Measurements from ENCODE around the gene LYZL4. TPM values are rescaled to one million over a fixed set of nuclear protein-coding genes. Genes with fewer than 3 reads are reported as not detected.
A peak's percentile ranks its signal among the peaks of the same experiment; 100 is the strongest.

Gene LYZL4
- not detected in 2 replicates for total RNA-seq

- DNase-seq (ENCODE audit: extremely low read depth, low read depth, low spot score), result no peak
Observed at GRCh38 chr3:42410370-42411131, at the start of gene LYZL4. Gene LYZL4, minus strand, starts transcription at chr3:42410610. Its CDS starts 3,359 bp downstream, at chr3:42407251.

DNA sequence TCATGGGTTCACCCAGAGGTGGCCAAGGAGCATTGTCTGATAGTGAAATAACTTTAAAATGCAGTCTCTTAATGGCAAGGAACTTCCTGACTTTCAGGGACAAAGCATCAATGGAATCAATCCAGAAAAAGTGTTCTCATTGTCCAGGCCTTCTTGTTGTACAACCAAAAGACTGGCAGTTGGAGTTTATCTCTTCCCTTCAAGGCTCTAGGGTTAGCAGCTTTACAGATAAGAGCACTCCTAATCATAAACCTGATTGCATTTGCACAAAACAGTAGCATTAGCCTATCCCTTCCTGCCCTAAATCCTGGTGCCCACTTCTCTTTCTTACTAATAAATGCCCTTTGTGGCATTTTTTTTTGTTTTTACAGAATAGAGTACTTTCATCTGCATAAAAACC is 48.7 kb upstream of the LYZL4 start:
- DNase-seq (ENCODE audit: extremely low read depth, low read depth, low spot score), result no peak

GRCh38 chr3:42456211-42456610 is 45.8 kb upstream of the LYZL4 start:
- no peak for DNase-seq (ENCODE audit: extremely low read depth, low read depth, low spot score)

- no peak for DNase-seq (ENCODE audit: extremely low read depth, low read depth, low spot score)
Observed at GRCh38 chr3:42451546-42452230, 41.3 kb upstream of the LYZL4 start.

- no peak for DNase-seq (ENCODE audit: extremely low read depth, low read depth, low spot score)
Observed at GRCh38 chr3:42451116-42451515, 40.7 kb upstream of the LYZL4 start.

- DNase-seq (ENCODE audit: extremely low read depth, low read depth, low spot score), result no peak
Observed at GRCh38 chr3:42450567-42450966, 40.2 kb upstream of the LYZL4 start.

DNA sequence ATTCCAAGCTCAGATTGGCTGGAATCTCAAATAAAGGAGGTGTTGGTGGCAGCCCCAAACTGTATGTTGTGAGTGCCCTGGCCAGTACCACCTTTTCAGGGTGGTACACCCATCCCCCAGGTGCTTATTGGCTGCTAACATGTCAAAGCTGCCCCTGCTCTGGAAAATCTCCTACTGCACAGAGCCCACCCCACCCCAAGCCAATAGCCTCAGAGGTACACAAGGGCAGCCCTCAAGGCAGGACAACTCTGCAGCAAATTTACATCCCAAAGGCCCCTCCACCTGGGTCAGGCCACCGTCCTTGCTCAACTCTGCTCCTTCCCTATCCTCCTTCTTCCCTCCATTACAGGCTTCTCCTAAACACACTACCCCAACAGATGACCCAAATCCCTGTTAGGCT is 37.1 kb upstream of the LYZL4 start:
- DNase-seq (ENCODE audit: extremely low read depth, low read depth, low spot score), result no peak

GRCh38 chr3:42446111-42447050 is 36.0 kb upstream of the LYZL4 start:
- DNase-seq (ENCODE audit: extremely low read depth, low read depth, low spot score), result no peak

DNA sequence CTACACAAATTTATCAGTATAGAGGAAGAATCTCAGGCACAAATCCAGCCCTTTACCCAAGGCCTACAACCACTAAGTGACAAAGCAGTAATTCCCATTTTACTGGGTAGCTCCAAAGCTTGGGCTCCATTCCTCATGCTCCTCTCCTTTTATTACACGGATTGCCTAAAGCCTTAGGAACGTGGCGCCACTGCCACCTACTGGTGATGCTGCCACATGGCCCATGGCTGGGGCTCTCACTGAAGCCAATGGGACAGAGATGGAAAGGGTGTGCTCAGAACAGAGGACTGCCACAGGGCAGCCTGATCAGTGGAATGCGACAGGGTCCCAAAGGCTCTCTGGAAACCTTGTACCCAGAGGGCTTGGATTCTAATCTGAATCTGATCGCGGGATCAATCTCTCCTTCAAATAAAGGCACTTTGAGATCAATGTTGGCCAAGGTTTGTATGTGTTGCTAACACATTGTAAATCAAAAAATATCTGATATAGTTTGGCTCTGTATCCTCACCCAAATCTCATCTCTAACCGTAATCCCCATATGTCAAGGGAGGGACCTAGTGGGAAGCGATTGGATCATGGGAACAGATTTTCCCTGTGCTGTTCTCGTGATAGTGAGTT is 33.5 kb upstream of the LYZL4 start:
- DNase-seq (ENCODE audit: extremely low read depth, low read depth, low spot score), result peak; percentile 41

GRCh38 chr3:42443292-42443691 is 32.9 kb upstream of the LYZL4 start:
- DNase-seq (ENCODE audit: extremely low read depth, low read depth, low spot score), result no peak

DNA sequence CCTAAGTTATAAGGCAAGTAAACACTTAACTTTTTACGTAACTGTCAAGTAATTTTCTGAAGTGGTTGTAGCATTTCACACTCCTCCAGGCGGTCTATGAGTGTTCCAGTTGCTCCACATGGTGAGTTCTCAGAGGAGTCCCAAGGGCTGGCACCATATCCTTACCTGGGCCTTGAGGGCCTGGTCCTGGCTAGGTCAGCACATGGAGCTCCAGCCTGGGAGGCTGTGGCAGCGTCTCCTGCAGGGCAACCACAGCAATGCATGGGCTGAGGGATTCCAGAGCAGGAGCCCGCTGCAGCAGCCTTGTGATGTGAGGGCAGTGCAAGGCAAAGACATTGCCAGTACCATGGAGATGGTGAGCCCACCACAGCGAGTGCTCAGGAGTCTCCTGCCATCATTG is 32.2 kb upstream of the LYZL4 start:
- no peak for DNase-seq (ENCODE audit: extremely low read depth, low read depth, low spot score)

- DNase-seq (ENCODE audit: extremely low read depth, low read depth, low spot score), result no peak
Observed at GRCh38 chr3:42441791-42442190, 31.4 kb upstream of the LYZL4 start.

DNA sequence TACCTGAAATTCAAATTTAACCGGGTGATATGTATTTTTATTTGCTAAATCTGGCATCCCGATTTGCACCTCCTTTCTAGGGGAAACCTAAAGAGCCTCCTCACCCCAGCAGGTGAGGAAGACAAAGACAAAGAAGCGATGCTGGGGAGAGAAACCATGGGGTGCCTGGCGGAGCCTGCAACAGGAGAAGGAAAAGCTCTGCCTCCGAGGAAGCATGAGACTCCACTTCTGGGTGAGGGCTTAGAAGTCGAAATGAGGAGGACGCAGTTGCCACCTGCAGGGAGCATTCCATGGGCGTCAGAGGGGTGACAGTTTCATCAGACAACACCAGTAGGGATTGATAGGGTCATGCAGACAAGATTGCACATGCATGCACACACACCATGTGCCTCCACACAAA is 30.5 kb upstream of the LYZL4 start:
- DNase-seq (ENCODE audit: extremely low read depth, low read depth, low spot score), result no peak

GRCh38 chr3:42439261-42440115 is 29.1 kb upstream of the LYZL4 start:
- no peak for DNase-seq (ENCODE audit: extremely low read depth, low read depth, low spot score)

GRCh38 chr3:42438758-42439157 is 28.3 kb upstream of the LYZL4 start:
- DNase-seq (ENCODE audit: extremely low read depth, low read depth, low spot score), result no peak

DNA sequence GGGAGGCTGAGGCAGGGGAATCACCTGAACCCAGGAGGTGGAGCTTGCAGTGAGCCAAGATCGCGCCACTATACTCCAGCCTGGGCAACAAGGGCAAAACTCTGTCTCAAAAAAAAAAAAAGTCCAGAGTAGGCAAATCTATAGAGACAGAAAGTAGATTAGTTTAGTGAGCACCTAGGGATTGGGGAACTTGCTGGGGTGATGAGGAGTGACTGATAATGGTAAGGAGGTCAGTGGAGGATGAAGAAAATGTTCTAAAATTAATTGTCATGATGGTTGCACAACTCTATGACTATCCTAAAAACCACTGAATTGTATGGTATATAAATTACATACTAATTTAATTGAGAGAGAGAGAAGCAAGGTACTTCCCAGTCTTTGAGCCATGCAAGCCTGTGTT is 27.8 kb upstream of the LYZL4 start:
- DNase-seq (ENCODE audit: extremely low read depth, low read depth, low spot score), result no peak

- no peak for DNase-seq (ENCODE audit: extremely low read depth, low read depth, low spot score)
Observed at GRCh38 chr3:42434777-42435380, 24.5 kb upstream of the LYZL4 start.

- DNase-seq (ENCODE audit: extremely low read depth, low read depth, low spot score), result no peak
Observed at GRCh38 chr3:42432485-42432884, 22.1 kb upstream of the LYZL4 start.

- no peak for DNase-seq (ENCODE audit: extremely low read depth, low read depth, low spot score)
Observed at GRCh38 chr3:42430781-42431532, 20.5 kb upstream of the LYZL4 start.

All from glomerular endothelial cell (primary cell).